Breast epithelium (tissue), 4 donors: ENCODE measurements around the gene E4F1. TPM values are rescaled to one million over a fixed set of nuclear protein-coding genes. Genes with fewer than 3 reads are reported as not detected.

Source experiments
- DNase-seq, 2 donors: peaks; one replicate each; pipeline ENCODE4 v3.0.0-alpha.2; 2019; ENCODE audit warnings: low spot score in 2 of 2
- H3K27ac ChIP-seq, 2 donors: fragments of 200-600 bp; sonication (generic) in 1 of 2; one replicate each; pipeline ENCODE4 v1.5.1; 2016 to 2019; ENCODE audit warnings: mild to moderate bottlenecking in 1 of 2
- H3K27me3 ChIP-seq, 2 donors: fragments of 200-600 bp; sonication (generic) in 1 of 2; one replicate each; pipeline versions ENCODE4 v1.5.1 to v1.6.0; 2017 to 2019; ENCODE audit warnings: control low read depth in 1 of 2, mild to moderate bottlenecking in 1 of 2
- H3K36me3 ChIP-seq: fragments of 200-600 bp; one replicate; pipeline ENCODE4 v1.5.1; 2019
- H3K4me1 ChIP-seq, 2 donors: fragments of 200-600 bp; sonication (generic); one replicate each; pipeline ENCODE4 v1.5.1; 2016 to 2019; ENCODE audit warnings: control low read depth in 1 of 2
- H3K4me3 ChIP-seq, 3 donors: fragments of 200-600 bp; sonication (generic); 1 replicate in 2 of 3; 2 replicates in 1 of 3; pipeline ENCODE4 v1.5.1; 2016 to 2019; ENCODE audit warnings: mild to moderate bottlenecking in 3 of 3, moderate library complexity in 2 of 3
- H3K9me3 ChIP-seq, 2 donors: fragments of 200-600 bp; sonication (generic) in 1 of 2; one replicate each; pipeline ENCODE4 v1.5.1; 2016 to 2019; ENCODE audit warnings: control low read depth in 1 of 2
- POLR2A ChIP-seq: fragments of 450-650 bp; IDR thresholded peaks from one replicate; pipeline ENCODE4 v1.6.1; 2016; ENCODE audit warnings: antibody characterized with exemption, mild to moderate bottlenecking, moderate library complexity
- POLR2AphosphoS5 ChIP-seq, 3 donors: sonication (generic); formaldehyde crosslinking; IDR thresholded peaks; one replicate each; pipeline ENCODE4 v1.6.1; 2017; ENCODE audit warnings: antibody characterized with exemption in 3 of 3
- intact Hi-C: fragments of 100-400 bp; cut with DNase I; formaldehyde crosslinking; loops from one replicate; pipeline ENCODE4 v1.15.1; 2023; ENCODE audit warnings: low total_unique reads
- total RNA-seq, 3 donors: library from RNA; depleted of rRNA; stranded (reverse); fragments of >200 nt; gene quantifications; one replicate each; pipeline ENCODE4 v1.1.0, GENCODE V29; 2016
- TF ChIP-seq, protein P1 (sequence below), 3 donors: fragments of 450-650 bp; IDR thresholded peaks; one replicate each; pipeline ENCODE4 v1.5.1; 2016 to 2017; ENCODE audit warnings: antibody characterized with exemption in 3 of 3, mild to moderate bottlenecking in 3 of 3, moderate library complexity in 3 of 3

The E4F1 gene
- total RNA-seq, 3 donors from 2014 or later, result 19.0 to 40.2 (median 34.7) TPM

DNA sequence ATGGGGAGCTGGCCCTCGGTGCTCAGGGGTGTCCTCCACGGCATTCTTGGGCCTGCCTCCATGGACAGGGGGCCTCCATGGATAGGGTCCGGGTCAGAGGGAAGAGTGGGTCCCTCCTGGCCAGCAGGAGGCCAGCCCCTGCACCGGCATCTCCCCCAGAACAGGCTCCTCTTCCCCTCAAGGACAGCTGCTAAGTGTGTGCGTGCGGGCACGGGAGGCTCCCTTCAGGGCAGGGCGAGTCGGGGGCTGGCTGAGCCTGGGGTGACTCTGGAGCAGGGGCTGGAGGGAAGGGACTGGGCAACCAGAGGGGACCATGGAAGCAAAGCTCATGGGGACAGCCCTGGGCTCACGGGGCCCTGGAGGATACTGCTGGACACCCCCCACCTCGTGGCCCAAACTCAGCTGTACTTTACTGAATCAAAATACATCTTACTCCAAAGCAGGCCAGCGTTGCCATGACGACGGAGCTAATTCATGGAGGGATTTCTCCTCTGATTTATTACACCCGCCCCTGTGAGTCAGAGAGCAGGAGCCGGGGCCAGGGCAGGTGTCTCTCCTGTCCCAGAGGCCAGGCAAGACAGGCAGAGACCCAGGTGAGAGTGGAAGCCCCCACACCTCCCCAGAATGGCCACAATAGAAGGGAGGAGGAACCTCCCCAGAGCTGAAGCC, 29.1 kb upstream of the E4F1 start:
- Histone ChIP-seq H3K9me3 (no peaks in the 10 kb centered on the region), H3K36me3 (no peaks in the 10 kb centered on the region), H3K27ac (no peak overlapping the region), H3K4me3 (no peak overlapping the region), H3K27me3 (no peaks in the 10 kb centered on the region), H3K4me1 (peaks cover 5 to 14% of the 10 kb centered on the region in 2 donors)
- intact Hi-C loops, result no loop called here
- no peak for DNase-seq
- TF ChIP-seq, protein P1, sequence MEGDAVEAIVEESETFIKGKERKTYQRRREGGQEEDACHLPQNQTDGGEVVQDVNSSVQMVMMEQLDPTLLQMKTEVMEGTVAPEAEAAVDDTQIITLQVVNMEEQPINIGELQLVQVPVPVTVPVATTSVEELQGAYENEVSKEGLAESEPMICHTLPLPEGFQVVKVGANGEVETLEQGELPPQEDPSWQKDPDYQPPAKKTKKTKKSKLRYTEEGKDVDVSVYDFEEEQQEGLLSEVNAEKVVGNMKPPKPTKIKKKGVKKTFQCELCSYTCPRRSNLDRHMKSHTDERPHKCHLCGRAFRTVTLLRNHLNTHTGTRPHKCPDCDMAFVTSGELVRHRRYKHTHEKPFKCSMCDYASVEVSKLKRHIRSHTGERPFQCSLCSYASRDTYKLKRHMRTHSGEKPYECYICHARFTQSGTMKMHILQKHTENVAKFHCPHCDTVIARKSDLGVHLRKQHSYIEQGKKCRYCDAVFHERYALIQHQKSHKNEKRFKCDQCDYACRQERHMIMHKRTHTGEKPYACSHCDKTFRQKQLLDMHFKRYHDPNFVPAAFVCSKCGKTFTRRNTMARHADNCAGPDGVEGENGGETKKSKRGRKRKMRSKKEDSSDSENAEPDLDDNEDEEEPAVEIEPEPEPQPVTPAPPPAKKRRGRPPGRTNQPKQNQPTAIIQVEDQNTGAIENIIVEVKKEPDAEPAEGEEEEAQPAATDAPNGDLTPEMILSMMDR (IDR thresholded peaks at IDR 0.05), result no peak
- no peak for TF ChIP-seq POLR2AphosphoS5 (IDR thresholded peaks at IDR 0.05)
- TF ChIP-seq POLR2A, result no peak

DNA sequence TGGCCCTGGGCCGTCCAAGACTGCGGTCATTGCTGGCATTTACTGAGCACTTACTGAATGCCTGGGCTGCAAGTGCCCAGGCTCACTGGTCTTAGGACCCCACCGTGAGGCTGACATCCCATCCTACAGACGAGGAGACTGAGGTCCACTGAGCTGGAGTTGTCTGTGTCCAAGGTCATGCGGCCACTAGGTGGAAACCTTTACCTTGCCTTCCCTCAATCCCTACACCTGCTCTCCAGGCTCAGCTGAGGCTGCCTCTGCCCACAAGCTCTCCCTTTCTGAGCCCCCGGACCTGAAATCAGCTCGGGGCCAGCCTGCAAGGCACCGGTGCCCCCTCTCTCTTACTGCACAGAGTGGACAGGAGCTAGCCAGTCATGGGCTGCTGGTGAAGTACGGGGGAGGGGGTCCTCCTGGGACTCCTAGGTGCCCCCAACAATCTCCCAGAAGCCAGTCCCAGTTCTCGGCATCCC, 28.5 kb upstream of the E4F1 start:
- intact Hi-C loops, result no loop called here
- Histone ChIP-seq H3K27ac (no peak overlapping the region), H3K36me3 (no peaks in the 10 kb centered on the region), H3K27me3 (no peaks in the 10 kb centered on the region), H3K9me3 (no peaks in the 10 kb centered on the region), H3K4me1 (peaks cover 5 to 14% of the 10 kb centered on the region in 2 donors), H3K4me3 (peak overlapping the region in 2 of 3 donors; percentile 60 to 85)
- peak in 1 of 2 donors; percentile 56 for DNase-seq
- TF ChIP-seq POLR2AphosphoS5 (IDR thresholded peaks at IDR 0.05) (no peak), POLR2A (no peak)
- TF ChIP-seq, protein P1 (IDR thresholded peaks at IDR 0.05), result peak; percentile 6 to 70 (median 41)

DNA sequence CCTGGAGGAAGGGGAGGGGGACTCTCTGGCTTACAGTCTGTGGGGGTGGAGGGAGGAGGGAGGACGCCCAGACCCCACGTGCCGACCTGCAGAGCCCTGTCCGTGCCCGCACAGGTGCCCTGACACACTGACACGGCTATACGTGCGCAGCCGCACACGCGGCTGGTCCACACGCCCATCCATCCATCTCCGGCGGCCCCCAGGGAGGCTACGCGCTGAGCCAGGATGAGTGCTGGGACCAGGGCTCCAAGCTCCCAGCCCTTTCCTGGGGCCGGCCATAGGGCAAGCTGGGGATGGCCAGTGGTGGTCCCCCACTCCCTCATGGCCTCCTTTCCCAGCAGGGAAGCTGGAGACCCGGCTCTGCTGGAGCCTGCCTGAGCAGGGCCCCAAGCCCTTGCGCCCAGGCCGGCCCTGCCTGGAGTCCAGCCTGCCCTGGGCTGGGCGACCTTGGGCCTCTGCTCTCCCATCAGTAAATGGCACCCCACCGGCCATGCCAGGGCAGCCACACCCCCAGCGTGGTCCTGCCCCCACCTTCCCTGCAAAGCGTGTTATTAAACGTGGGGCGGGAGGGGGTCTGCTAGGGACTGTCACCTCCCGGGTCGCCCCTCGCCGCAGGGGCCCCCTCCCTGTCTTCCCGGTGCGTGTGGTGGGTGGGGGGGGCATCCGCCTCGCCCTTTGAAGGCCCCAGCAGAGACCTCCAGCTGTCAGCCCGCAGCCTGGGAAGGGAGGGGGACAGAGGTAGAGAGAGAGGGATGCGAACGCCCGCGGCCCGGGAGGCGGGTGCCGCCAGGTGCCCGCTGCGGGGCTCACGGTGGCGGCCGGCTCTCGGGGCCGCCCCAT, 27.8 kb upstream of the E4F1 start:
- no peak for DNase-seq
- Histone ChIP-seq H3K4me1 (peaks cover 5 to 14% of the 10 kb centered on the region in 2 donors), H3K27ac (no peak overlapping the region), H3K36me3 (no peaks in the 10 kb centered on the region), H3K27me3 (no peaks in the 10 kb centered on the region), H3K9me3 (no peaks in the 10 kb centered on the region), H3K4me3 (peak overlapping the region; percentile 18 to 85 (median 60))
- intact Hi-C loops, result no loop called here
- TF ChIP-seq POLR2AphosphoS5 (IDR thresholded peaks at IDR 0.05), result no peak
- TF ChIP-seq POLR2A, result no peak
- TF ChIP-seq, protein P1 (IDR thresholded peaks at IDR 0.05), result no peak

DNA sequence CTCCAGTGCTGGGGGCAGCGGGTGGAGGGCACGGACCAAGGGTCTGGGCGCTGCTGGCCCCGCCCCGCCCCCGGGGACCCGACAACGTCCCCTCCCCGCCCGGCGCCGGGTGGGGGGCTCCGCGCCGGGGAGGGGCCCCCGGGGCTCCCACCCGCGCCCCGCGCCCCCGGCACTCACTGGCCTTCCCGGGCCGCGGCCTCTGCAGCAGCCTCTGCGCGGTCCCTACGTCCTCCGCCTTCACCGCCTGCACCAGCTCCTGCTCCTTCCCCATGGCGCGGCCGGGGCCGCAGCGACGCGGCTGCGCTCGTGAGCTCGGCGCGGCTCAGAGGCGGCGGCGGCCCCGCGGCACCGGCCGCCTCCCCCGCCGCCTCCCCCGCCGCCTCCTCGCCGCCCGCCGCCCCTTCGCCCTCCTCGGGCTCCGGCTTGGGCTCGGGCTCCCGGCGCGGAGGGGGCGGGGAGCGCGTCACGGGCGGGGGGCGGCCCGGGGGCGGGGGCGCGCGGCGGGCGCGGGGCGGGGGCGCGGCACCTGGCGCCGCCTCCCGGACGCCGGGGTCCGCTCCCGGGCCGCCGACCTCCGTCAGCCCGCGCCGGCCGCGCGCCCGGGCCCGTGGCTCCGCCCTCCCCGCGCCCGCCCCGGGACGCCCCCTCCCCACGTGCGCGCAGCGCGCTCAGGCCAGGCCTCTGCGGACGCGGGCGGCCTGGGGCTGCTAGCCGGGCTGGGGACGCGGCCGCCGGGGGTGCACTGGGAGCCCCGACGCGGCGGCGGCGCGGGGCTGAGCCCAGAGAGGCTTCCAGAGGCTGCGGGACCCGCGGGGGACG, 27.0 kb upstream of the E4F1 start, which contains the start of gene CASKIN1:
Gene CASKIN1, minus strand, starts transcription at position 444 of the 819 bp plus-strand sequence. Its CDS starts 173 bp downstream, at position 271.
- Histone ChIP-seq H3K4me3 (peak within 1 kb of the TSS; percentile 18 to 85 (median 60)), H3K4me1 (peaks cover 5 to 14% of the 10 kb centered on the region in 2 donors), H3K27me3 (no peaks in the 10 kb centered on the region), H3K9me3 (no peaks in the 10 kb centered on the region), H3K36me3 (no peaks in the 10 kb centered on the region), H3K27ac (no peak within 1 kb of the TSS)
- intact Hi-C loops, result no loop called here
- no peak for TF ChIP-seq POLR2AphosphoS5 (IDR thresholded peaks at IDR 0.05)
- no peak for TF ChIP-seq POLR2A
- TF ChIP-seq, protein P1 (IDR thresholded peaks at IDR 0.05), result no peak
- no peak for DNase-seq
